ENCODE data around the gene AEN.

Gene AEN

GRCh38 chr15:88647351-88648105 lies 26.4 kb downstream of the AEN start:
- Histone ChIP-seq H3K4me1 (ENCODE audit: control insufficient read depth in 1 of 2, insufficient read depth in 1 of 2, low read depth in 1 of 2, low read length in 1 of 2) (peaks cover 6 to 20% of the 10 kb centered on the region in 2 experiments), H3K36me3 (peaks cover 88% of the 10 kb centered on the region), H3K27me3 (no peaks in the 10 kb centered on the region), H3K9me3 (no peaks in the 10 kb centered on the region), H3K4me3 (ENCODE audit: low read depth in 1 of 2, low read length in 1 of 2) (no peak overlapping the region), H3K27ac (no peak overlapping the region)
- no peak for TF ChIP-seq CTCF (IDR thresholded peaks at IDR 0.05)

- peak overlapping the region; percentile 17 for H3K27ac ChIP-seq
- H3K4me3 ChIP-seq (ENCODE audit: low read depth in 1 of 2, low read length in 1 of 2) = no peak overlapping the region
- peaks cover 88% of the 10 kb centered on the region for H3K36me3 ChIP-seq
- peaks cover 15 to 29% of the 10 kb centered on the region in 2 experiments for H3K4me1 ChIP-seq (ENCODE audit: control insufficient read depth in 1 of 2, insufficient read depth in 1 of 2, low read depth in 1 of 2, low read length in 1 of 2)
- TF ChIP-seq CTCF (IDR thresholded peaks at IDR 0.05) = no peak
- H3K9me3 ChIP-seq = no peaks in the 10 kb centered on the region
- no peaks in the 10 kb centered on the region for H3K27me3 ChIP-seq
Measured at GRCh38 chr15:88648357-88649214, 27.4 kb downstream of the AEN start.

GRCh38 chr15:88649286-88649733 lies 28.2 kb downstream of the AEN start:
- Histone ChIP-seq H3K9me3 (no peaks in the 10 kb centered on the region), H3K27ac (peak overlapping the region; percentile 28), H3K36me3 (peaks cover 91% of the 10 kb centered on the region), H3K4me1 (ENCODE audit: control insufficient read depth in 1 of 2, insufficient read depth in 1 of 2, low read depth in 1 of 2, low read length in 1 of 2) (peaks cover 17 to 36% of the 10 kb centered on the region in 2 experiments), H3K4me3 (ENCODE audit: low read depth in 1 of 2, low read length in 1 of 2) (no peak overlapping the region), H3K27me3 (no peaks in the 10 kb centered on the region)
- TF ChIP-seq CTCF (IDR thresholded peaks at IDR 0.05) = no peak

- Histone ChIP-seq H3K27ac (peak overlapping the region; percentile 28), H3K4me1 (ENCODE audit: control insufficient read depth in 1 of 2, insufficient read depth in 1 of 2, low read depth in 1 of 2, low read length in 1 of 2) (peaks cover 23 to 43% of the 10 kb centered on the region in 2 experiments)
Measured at GRCh38 chr15:88649753-88650551, 28.8 kb downstream of the AEN start.

More at GRCh38 chr15:88649753-88650551, 28.8 kb downstream of the AEN start:
- H3K36me3 ChIP-seq = peaks cover 94% of the 10 kb centered on the region
- no peak overlapping the region for H3K4me3 ChIP-seq (ENCODE audit: low read depth in 1 of 2, low read length in 1 of 2)
- no peaks in the 10 kb centered on the region for H3K9me3 ChIP-seq
- no peak for TF ChIP-seq CTCF (IDR thresholded peaks at IDR 0.05)
- no peaks in the 10 kb centered on the region for H3K27me3 ChIP-seq
